Kidney epithelial cell (primary cell): ENCODE results near the gene TXK. TPM values are rescaled to one million over a fixed set of nuclear protein-coding genes. Genes with fewer than 3 reads are reported as not detected.

Source experiments
- DNase-seq: peaks from one replicate; pipeline ENCODE4 v3.0.0-alpha.2; 2010; ENCODE audit warnings: low read depth
- H3K27me3 ChIP-seq: 2 replicates; pipeline ENCODE4 v1.6.0; 2011; ENCODE audit warnings: low read length; ENCODE audit not compliant: control insufficient read depth, insufficient read depth
- H3K36me3 ChIP-seq: 2 replicates; pipeline ENCODE4 v1.5.1; 2011; ENCODE audit warnings: low read length; ENCODE audit not compliant: control insufficient read depth, insufficient read depth
- H3K4me3 ChIP-seq: 2 replicates; pipeline ENCODE4 v1.5.1; 2011; ENCODE audit warnings: low read depth, mild to moderate bottlenecking, control low read depth, low read length
- total RNA-seq: library from RNA; depleted of rRNA; stranded (reverse); fragments of >200 nt; gene quantifications from 2 replicates; pipeline ENCODE4 v1.2.3, GENCODE V29; 2015
- TF ChIP-seq, protein P1 (sequence below): IDR thresholded peaks from 2 replicates; pipeline ENCODE4 v1.5.1; 2011; ENCODE audit warnings: mild to moderate bottlenecking, moderate library complexity, low read length, control low read depth, inconsistent platforms; ENCODE audit not compliant: insufficient read depth, poor library complexity, severe bottlenecking

The TXK gene
- total RNA-seq, 1 donor from 2014 or later = 0.67 TPM

DNA sequence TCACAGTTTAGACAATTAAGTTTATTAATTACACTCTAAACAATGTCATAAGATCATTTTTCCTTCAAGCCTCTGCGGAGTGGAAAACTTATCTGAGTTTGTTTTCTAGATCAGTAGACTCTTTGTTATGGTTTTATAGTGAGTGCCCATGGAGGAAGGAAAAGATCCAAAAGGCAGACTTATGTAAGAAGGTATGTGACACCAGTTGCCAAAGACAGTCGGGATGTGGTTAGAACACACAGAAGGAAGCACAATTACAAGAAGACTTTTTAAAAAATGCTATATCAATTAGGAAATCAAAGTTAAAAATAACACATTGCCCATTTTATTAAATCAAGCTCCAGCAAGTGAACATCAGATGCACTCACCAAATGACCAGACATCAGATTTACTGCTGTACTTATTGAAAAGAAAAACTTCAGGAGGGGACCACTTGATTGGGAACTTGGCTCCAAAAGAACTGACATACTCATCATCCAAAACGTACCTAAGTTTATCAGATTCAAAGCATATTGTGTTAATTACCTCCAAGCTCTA lies 60.4 kb downstream of the TXK start:
- H3K4me3 ChIP-seq = no peak overlapping the region
- no peak for DNase-seq
- no peaks in the 10 kb centered on the region for H3K36me3 ChIP-seq
- TF ChIP-seq, protein P1, sequence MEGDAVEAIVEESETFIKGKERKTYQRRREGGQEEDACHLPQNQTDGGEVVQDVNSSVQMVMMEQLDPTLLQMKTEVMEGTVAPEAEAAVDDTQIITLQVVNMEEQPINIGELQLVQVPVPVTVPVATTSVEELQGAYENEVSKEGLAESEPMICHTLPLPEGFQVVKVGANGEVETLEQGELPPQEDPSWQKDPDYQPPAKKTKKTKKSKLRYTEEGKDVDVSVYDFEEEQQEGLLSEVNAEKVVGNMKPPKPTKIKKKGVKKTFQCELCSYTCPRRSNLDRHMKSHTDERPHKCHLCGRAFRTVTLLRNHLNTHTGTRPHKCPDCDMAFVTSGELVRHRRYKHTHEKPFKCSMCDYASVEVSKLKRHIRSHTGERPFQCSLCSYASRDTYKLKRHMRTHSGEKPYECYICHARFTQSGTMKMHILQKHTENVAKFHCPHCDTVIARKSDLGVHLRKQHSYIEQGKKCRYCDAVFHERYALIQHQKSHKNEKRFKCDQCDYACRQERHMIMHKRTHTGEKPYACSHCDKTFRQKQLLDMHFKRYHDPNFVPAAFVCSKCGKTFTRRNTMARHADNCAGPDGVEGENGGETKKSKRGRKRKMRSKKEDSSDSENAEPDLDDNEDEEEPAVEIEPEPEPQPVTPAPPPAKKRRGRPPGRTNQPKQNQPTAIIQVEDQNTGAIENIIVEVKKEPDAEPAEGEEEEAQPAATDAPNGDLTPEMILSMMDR = no peak
- H3K27me3 ChIP-seq = no peaks in the 10 kb centered on the region

DNA sequence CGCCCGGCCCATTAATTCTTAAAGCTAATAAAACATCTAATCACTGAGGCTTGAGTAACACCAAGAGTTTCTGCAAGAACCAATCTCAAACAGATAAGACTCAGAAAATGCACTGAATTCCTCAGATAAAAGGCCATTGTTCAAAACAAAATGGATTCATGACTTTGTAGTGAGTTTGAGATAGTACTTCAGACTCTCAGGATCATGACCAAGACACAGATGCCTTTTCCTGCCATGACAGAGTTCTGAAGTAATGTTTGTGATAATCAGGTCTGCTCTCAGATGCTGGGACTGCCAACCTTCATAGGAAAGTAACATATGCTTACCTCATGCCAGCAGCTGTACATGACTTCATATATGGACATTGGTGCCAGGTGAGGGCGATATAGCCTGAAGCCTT lies 62.9 kb downstream of the TXK start:
- peak; percentile 61 for DNase-seq
- no peaks in the 10 kb centered on the region for H3K36me3 ChIP-seq
- no peak overlapping the region for H3K4me3 ChIP-seq
- H3K27me3 ChIP-seq = no peaks in the 10 kb centered on the region
- TF ChIP-seq, protein P1 = no peak

GRCh38 chr4:48069026-48069425 lies 65.0 kb downstream of the TXK start:
- TF ChIP-seq, protein P1 = no peak
- DNase-seq = no peak
- Histone ChIP-seq H3K36me3 (no peaks in the 10 kb centered on the region), H3K27me3 (no peaks in the 10 kb centered on the region), H3K4me3 (no peak overlapping the region)

- Histone ChIP-seq H3K4me3 (no peak overlapping the region), H3K36me3 (no peaks in the 10 kb centered on the region), H3K27me3 (no peaks in the 10 kb centered on the region)
- DNase-seq = no peak
- TF ChIP-seq, protein P1 = no peak
Observed at GRCh38 chr4:48068182-48068581, 65.9 kb downstream of the TXK start.

DNA sequence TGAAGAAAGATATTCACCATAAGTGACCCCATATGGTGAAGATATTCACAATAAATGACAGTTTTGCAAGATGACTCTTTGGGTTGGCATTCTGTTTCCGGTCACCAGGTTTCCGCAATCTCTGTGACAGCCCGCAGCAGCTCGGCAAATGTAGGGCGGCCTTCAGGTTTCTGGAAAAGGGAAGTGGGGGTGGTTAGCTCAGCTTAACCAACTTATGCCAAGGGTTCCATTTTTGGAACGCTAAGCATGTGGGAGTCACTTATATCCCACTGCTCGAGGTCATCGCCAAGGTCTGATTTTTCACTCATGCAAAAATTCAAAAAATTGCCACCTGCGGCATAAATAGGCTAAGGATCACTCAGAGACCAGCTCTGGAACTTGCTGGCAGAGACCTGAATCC lies 66.5 kb downstream of the TXK start:
- Histone ChIP-seq H3K27me3 (no peaks in the 10 kb centered on the region), H3K36me3 (no peaks in the 10 kb centered on the region), H3K4me3 (no peak overlapping the region)
- TF ChIP-seq, protein P1 = no peak
- no peak for DNase-seq

- no peak for DNase-seq
- no peaks in the 10 kb centered on the region for H3K27me3 ChIP-seq
- H3K4me3 ChIP-seq = no peak overlapping the region
- TF ChIP-seq, protein P1 = no peak
- no peaks in the 10 kb centered on the region for H3K36me3 ChIP-seq
Observed at GRCh38 chr4:48065587-48066052, 68.4 kb downstream of the TXK start.
